COLO668 (cell line): ENCODE results near the gene TXNL1.
A peak's percentile ranks its signal among the peaks of the same experiment; 100 is the strongest.
"Not testable (repeated sequence)": the region's sequence is repeated elsewhere in the genome, so short reads cannot be mapped to it uniquely, and the experiment has no call there.

Source experiments
- DNase-seq: peaks from one replicate; lab custom pipeline; 2025; ENCODE audit not compliant: unreplicated experiment; lab: John Stamatoyannopoulos, UW

Gene TXNL1

DNA sequence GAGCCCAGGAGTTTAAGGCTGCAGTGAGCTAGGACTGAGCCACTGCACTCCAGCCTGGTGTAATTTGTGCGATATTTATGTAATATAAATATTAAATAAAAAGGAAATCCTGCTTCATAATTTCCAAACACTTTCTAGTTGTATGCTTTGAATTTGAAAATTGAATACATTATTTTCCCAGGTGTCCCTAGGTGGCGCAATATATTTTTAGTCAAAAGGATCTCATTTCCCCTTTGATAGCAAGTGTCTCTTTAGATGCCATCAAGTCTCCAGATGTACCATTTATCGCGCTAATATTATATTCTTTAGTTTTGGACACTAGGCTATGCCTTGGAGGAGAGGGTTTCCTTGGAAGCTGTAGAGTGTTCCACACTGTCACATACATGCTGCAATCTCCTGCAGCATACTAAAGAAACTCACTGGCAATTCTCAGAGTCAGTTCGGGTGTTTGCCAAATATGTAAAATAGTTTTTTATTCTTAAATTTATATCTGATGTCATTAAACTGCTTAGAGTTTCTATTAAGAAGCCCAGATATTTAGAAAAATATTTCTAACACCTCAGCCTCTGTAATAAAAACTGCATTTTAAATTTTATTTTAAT lies 7.1 kb upstream of the TXNL1 start:
- DNase-seq = no peak

DNA sequence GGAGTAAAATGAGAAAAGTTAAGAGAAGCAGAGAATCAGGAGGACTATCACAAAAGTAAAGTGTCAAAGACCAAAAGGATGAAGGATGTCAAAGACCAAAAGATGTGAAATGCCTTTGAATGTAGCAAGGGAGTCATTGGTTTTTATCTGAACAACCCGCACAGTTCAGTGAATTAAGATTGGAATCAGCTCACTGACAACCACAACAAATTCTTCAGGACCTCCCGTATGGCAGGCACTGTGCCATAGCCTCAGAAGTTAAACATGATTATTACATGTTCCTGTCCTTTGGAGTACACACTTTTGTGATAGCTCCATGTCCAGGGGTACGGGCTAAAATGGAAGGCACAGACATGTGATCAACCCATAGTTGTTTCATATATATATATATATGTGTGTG lies 5.0 kb upstream of the TXNL1 start:
- DNase-seq = no peak

DNA sequence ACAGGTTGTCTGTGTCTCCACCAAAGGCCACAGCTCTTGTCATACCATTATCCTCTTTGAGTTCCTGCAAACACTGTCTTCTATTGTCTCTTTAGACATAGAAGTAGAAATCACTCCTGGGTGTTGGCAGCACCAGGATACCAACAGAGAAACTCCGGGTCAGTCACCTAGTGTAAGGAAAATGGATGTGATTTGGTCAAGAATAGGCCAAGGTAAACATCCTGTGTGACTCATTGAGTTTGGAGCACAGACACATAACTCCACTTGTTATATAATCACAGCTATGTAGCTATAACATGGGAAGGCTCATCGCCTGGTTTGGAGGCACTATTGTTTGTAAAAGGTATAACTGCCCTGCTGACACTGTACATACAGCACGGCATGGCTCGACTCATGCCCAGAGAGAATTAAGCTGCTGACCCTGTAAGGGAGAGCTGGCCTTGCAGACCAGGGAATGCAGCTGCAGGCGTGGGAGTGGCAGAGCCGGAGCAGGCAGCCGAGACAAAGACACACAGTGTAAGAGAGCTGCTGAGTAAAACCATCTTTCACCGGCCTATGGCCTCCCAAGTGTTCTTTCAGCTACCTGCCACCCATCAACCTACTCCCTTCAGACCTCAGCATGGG lies 3.4 kb upstream of the TXNL1 start:
- no peak for DNase-seq

DNA sequence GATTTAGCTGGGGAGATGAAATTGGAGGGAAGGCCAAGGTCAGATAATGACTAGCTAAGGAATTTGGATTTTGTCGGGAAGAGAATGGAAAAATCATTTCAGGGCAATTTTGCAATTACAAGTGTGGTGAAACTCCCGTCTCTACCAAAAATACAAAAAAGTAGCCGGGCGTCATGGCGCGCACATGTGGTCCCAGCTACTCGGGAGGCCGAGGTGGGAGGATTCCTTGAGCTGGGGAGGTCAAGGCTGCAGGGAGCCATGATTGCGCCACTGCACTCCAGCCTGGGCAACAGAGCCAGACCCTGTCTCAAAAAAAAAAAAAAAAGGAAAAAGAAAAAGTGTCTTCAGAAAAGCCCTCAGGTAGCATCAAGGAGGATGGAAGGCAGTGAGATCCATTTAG lies 1.2 kb upstream of the TXNL1 start:
- DNase-seq = no peak

DNA sequence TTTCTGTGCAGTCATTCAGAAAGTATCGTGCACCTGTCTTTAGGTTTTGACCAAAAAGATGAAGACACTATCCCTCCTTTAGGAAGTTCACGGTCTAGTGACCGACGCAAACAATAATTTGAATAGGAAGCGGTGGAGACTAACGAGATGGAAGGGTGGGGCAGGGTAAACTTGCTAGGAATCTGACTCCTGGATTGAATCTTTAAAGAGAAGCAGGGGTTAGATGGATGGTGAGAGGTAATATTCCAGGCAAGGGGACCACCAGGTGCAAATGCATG lies 651 bp upstream of the TXNL1 start:
- peak; percentile 33 for DNase-seq

DNA sequence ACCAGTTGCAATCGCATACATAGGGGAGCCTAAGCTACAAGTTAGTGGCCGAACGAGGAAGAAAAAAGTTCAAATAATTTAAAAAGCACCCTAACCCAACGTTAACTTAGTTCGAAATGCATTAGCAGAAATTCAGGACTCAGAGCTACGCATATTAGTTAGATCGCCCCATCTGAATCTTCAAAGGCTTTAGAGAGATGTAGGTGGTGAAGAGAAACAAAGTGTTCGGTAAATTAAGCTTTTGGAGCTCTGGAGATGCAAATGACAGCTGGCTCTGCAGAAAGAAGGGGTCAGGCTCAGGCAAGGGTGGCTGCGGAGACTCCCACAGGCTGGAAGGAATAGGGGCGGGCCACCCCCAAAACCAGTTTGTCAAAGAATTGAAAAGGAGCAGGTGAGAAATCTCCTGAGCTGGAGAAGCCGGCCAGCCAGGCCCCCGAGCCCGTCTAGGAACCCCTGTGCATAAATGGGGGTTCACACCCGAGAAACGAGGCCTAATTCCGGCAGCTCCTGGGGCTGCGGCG lies 621 bp downstream of the TXNL1 start:
- DNase-seq = no peak

DNA sequence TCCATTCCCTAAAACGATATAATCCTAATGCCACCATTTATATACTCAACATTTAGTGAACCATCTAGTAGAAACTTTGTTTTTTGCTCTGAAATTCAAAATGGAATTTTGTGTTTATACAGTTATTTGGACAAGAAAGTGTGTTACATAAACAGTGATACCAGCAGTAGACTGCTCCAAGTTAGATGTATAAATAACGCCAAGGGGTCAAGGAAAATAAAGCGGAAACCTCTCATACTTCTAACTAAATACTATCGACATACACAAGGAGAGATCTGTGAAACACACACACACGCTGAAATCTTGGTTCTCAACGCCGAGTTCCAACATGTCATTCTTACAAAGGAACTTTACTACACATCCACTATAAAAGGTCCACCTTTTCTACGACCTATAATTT lies 1.2 kb downstream of the TXNL1 start:
- DNase-seq = no peak

DNA sequence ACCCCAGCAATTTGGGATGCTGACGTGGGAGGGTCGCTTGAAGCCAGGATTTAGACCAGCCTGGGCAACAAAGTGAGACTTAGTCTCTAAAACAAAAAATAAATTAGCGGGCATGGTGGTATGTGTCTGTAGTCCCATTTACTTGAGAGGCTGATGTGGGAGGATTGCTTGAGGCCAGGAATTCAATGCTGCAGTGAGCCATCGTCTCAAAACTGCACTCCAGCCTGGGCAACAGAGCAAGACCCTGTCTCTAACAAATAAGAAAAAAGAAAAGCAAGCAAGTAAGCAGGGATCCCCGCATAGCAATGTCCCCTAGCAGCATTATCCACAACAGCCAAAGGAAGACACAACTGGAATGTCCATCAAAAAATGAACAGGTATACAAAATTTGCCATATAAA lies 3.4 kb downstream of the TXNL1 start:
- no peak for DNase-seq

DNA sequence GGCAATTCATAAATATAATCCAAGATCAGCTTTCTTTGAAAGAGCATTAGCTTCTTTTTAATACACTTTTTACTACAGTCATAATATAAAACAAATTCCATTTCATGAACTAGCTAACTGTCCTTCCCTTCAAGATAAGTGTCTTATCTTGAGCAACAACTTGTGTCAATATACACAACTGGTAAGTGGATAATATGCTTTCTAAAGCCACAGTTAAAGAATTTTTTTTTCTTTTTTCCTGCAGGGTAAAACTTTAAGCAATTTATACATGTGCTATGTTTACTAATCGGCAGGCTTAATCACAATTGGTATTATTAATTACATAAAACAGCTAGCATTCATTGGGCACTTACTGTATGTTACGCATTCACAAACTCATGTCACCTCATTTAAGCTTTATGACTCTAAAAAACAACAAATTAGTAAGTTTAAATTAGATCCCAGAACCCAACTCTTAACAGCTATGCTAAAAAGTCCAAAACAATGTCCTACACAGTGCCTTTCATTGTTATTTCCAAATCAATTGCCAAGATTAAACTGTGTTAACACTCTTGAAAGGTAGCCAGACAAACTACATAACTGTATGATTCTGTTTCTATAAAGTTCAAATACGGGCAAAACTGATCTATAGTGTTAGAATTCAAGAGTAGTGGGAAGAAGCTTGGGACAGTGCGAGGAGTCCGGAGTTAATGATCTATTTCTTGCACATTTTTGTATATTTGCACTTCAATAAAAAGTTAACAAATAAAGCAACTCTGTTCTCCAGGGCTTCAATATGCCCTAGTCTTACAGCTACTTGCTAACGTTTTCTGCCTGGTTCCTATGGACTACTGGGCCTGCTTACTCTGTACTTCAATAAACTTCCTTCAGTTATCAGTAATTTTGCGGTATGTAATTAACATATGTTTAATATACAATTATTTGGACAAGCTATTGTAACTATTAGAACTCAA lies 6.0 kb downstream of the TXNL1 start:
- DNase-seq = no peak

DNA sequence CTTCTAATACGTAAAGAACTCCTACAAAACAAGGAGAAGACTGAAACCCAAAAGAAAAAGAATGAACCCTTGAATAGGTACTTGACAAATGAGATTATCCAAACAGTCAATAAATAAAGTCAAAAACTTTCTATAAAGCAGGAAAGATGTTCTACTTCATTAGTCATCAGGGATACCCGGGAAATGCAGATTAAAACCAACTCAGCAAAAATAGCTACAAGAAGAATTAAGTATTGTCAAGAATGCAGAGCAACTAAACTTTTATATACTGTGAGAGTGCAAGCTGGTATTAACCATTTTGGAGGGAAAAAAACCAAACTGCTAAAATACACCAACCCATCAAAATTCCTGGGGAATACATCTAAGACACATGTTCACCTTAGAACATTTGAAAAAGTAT lies 10.4 kb downstream of the TXNL1 start:
- DNase-seq = no peak

DNA sequence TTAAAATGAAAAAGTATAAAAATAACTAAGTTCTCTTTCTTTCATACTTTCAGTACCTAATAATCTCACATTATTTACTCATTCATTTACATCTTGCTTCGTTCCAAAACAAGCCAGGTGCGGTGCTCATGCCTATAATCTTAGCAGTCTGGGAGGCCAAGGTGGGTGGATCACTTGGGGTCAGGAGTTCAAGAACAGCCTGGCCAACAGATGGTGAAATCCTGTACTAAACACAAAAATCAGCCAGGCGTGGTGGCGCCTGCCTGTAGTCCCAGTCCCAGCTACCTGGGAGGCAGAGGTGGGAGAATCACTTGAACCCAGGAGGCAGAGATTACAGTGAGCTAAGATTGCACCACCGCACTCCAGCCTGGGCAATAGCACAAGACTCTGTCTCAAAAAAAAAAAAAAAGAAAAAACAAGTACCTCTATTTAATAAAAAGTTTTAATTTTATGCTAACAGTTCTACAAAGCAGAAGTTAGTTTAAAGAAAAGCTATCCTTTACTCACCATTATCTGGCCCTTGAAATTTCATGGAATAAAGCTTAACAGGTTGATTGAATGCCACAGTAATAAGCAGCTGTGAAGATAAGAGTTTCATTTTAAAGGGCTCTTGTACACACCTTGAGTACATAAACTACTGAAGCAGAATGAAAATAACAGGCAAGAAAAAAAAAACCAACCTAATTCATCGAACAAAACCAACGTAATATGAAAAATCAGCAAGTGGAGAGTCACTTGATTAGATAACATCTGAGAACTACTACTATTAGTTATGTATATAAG lies 22.5 kb downstream of the TXNL1 start:
- no peak for DNase-seq

DNA sequence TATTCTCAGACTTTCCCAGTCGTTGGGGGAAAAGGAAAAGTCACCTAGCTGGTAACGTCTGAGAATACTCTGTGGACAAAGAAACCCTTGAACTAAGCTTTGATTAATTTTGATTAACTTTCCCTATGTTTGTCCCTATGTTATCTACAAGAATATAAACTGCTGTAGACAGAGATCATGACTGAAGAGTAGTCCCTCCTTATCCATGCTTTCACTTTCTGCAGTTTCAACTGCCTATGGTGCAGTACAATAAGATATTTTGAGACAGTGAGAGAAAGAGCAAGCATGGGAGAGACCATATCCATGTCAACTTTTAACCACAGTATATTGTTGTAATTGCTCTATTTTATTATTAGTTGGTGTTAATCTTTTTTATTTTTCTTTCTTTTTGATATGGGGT lies 31.8 kb downstream of the TXNL1 start:
- DNase-seq = no peak

DNA sequence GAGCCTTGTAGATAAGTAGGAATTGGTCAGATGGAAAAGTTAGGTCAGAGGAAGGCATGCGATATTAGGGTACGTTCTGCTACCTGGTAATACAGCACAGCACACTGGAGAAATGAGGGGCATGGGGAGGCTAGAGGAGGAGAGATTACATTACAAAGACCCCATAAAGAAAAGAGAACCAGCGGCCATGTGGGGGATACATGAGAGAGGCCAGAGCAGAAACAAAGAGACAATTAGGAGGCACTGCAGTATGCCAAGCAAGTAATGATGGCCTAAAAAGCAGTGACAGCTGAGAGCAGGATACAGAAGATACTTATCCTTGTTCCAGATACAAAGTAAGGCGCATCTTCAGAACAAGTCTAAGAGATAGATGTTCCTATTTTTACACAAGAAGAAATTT lies 40.0 kb downstream of the TXNL1 start:
- no peak for DNase-seq

DNA sequence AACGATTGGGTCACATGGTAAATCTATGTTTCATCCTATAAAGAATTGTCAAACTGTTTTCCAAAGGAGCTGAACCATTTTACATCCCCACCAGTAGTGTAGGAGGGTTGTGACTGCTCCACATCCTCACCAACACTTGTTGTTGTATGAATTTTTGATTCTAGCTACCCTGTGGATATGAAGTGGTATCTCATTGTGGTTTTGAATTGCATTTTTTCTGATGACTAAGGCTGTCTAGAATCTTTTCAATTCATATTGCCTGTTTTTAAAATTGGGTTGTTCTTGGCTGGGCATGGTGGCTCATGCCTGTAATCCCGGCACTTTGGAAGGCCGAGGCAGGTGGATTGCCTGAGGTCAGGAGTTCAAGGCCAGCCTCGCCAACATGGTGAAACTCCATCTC lies 44.5 kb downstream of the TXNL1 start:
- DNase-seq = no peak

DNA sequence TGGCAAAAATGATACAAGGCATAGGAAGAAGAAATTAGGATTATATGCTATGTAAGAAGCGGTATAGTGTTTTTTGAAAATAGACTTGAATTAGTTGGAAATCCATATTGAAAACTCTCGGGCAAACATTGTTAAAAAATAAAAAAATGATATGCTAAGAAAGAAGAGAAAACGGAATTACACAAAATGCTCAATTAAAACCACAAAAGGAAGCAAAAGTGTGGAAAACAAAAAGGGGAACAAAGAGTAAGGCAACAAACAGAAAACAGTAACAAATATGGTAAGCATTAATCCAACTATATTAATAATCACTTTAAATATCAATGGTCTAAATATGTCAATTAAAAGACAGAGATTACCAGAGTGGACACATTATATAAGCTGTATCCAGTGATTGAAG lies 58.4 kb downstream of the TXNL1 start:
- no peak for DNase-seq

DNA sequence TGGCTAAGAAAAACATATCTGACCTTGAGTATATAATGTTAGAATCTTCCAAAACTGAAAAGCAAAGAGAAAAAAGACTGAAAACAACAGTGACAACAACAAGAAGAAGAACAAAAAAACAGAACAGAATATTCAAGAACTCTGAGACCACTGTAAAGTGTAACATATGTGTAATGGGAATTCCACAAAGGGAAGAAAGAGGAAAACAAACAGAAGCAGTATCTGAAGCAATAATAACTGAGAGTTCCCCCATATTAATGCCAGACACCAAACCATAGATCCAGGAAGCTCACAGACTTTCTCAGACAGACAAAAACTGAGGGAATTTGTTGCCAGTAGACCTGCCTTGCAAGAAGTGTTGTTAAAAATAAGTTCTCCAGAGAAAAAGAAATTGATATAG lies 58.9 kb downstream of the TXNL1 start:
- no peak for DNase-seq

DNA sequence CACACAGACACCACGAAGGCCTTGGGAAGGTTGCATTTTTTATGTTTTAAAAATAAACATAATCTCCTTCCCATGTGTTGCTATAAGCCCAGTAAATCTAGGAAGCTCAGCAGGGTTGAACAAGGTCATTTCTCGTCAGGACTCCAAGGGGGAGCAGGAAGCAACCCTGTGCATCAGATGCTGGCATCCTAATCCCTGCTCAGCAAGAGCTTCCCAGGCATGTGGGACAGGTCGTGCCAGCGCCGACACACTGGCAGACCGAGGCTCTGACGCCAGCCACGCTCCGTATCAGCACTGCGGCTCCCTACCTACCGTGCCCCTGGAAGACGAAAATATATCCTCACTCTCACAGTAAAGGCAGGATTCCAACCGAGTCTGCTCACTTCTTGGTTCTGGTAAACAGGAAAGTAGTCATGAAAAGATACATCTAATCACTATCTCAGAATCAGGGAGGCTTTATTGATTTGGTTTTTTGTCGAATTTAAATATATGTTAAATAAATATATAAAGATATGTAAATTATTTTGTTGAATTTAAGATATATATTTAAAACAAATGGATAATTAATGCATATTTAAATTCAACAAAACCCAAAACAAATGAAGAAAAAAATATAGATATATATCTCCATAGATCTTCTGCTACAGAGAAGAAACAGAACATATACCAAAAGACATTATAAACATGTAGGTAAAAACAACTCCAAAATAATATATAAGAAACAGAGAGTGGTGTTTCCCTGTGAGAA lies 61.4 kb downstream of the TXNL1 start:
- DNase-seq = no peak

DNA sequence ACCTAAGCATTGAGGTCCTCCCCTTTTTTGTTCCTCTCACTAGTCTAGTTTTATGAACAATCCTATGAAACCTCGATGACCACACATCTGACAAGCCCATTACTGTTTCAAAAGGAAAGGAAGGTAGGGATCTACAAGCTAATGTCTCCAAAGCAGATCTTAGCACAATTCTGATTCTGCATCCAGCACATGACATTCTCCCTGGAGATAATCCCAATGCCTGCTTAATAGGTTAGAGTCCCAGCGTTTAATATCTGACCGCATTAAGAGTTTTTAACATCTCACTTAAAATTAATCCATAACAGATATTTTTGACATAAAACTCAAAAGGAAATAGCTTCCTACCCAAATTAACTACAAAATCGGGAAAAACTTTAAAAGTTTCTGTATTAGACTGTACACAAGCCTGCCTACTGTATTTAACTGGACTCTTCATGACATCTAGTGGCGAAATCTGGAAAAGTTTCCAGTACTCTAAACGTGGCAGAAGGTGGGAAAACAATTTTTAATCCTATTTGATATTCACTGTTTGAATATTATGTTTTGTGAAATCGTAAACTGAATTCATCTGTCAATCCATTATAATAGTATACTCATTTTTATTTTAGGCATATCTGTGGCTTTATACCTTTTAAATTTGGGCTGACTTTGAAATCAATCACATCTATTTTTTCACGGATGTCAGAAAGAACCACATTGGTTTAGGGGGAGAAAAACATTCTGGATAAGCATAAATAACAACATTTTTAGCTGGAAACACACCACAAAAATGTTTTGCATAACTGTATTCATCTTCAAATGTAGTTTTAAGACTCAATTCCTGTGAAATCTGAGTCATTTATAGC lies 62.4 kb downstream of the TXNL1 start:
- peak; percentile 8 for DNase-seq

DNA sequence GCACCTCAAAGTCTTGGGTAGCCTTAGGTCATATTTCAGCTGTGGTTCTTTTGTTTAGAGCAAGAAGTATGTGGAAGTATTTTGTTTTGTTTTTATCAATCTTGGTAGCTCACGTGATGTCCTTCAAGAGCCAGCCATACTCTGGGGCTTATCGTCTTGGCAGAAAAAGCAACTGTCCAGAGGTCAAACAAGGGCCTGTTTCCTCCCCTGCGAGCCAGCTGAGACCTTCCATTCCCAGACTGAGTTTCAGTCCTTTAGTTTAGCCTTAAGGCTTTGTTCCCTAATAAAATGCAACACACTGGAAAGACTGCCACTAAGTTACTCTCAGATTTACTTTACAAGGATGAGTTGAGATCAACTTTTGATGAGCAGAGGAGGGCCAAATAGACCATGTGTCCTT lies 63.5 kb downstream of the TXNL1 start:
- no peak for DNase-seq

DNA sequence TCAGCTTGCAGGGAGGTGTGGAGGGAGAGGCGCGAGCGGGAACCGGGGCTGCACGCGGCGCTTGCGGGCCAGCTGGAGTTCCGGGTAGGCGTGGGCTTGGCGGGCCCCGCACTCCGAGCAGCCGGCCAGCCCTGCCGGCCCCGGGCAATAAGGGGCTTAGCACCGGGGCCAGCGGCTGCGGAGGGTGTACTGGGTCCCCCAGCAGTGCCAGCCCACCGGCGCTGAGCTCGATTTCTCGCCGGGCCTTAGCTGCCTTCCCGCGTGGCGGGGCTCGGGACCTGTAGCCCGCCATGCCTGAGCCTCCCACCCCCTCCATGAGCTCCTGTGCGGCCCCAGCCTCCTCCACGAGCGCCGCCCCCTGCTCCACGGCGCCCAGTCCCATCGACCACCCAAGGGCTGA lies 66.1 kb downstream of the TXNL1 start:
- not testable (repeated sequence) for DNase-seq
